ENCODE data around the gene FMN1. TPM values are rescaled to one million over a fixed set of nuclear protein-coding genes. Genes with fewer than 3 reads are reported as not detected.

FMN1 gene
- total RNA-seq, 2 donors from 2014 or later, result 0.60 to 1.1 TPM

GRCh38 chr15:32723171-32723948 lies 471.2 kb downstream of the FMN1 start:
- Histone ChIP-seq H3K4me1 (ENCODE audit: control insufficient read depth, insufficient read depth, low read length) (peaks cover 3% of the 10 kb centered on the region), H3K9me3 (ENCODE audit: control insufficient read depth, low read length) (no peaks in the 10 kb centered on the region), H3K9ac (ENCODE audit: extremely low read depth, low read length, poor library complexity, severe bottlenecking) (no peak overlapping the region), H3K36me3 (ENCODE audit: control insufficient read depth, insufficient read depth, low read length) (no peaks in the 10 kb centered on the region), H3K27me3 (ENCODE audit: control insufficient read depth, insufficient read depth, low read length, poor library complexity, severe bottlenecking) (peaks cover 32% of the 10 kb centered on the region), H3K27ac (ENCODE audit: low read depth, low read length) (no peak overlapping the region), H3K4me3 (ENCODE audit: low read length) (no peak overlapping the region)
- H3K27ac Mint-ChIP-seq, result no peak overlapping the region
- peaks cover 35% of the 10 kb centered on the region for H3K4me1 Mint-ChIP-seq
- no peak for DNase-seq
- WGBS, 2 experiments (ENCODE audit: insufficient coverage in 1 of 2, insufficient read length in 1 of 2), result 96% methylated on average over 2 of the region's 2 CpGs; no CpG with 5 or more reads in 1 of the 2 experiments
- peaks cover 56% of the 10 kb centered on the region for H3K27me3 Mint-ChIP-seq (ENCODE audit: insufficient read depth)
- TF ChIP-seq CTCF (conservative IDR thresholded peaks at IDR 0.05), result no peak
- peaks cover 9% of the 10 kb centered on the region for H3K9me3 Mint-ChIP-seq
- H3K4me3 Mint-ChIP-seq, result no peak overlapping the region
- no peaks in the 10 kb centered on the region for H3K36me3 Mint-ChIP-seq (ENCODE audit: low read depth)

- no peak overlapping the region for H3K4me3 Mint-ChIP-seq
- peaks cover 66% of the 10 kb centered on the region for H3K27me3 Mint-ChIP-seq (ENCODE audit: insufficient read depth)
- Histone ChIP-seq H3K4me3 (ENCODE audit: low read length) (no peak overlapping the region), H3K4me1 (ENCODE audit: control insufficient read depth, insufficient read depth, low read length) (peaks cover 3% of the 10 kb centered on the region), H3K9me3 (ENCODE audit: control insufficient read depth, low read length) (no peaks in the 10 kb centered on the region), H3K9ac (ENCODE audit: extremely low read depth, low read length, poor library complexity, severe bottlenecking) (no peak overlapping the region), H3K36me3 (ENCODE audit: control insufficient read depth, insufficient read depth, low read length) (no peaks in the 10 kb centered on the region), H3K27me3 (ENCODE audit: control insufficient read depth, insufficient read depth, low read length, poor library complexity, severe bottlenecking) (peaks cover 44% of the 10 kb centered on the region), H3K27ac (ENCODE audit: low read depth, low read length) (no peak overlapping the region)
- no peak for DNase-seq
- H3K9me3 Mint-ChIP-seq, result peaks cover 5% of the 10 kb centered on the region
- H3K36me3 Mint-ChIP-seq (ENCODE audit: low read depth), result no peaks in the 10 kb centered on the region
- no peak for TF ChIP-seq CTCF (conservative IDR thresholded peaks at IDR 0.05)
- no peak overlapping the region for H3K27ac Mint-ChIP-seq
- H3K4me1 Mint-ChIP-seq, result peaks cover 37% of the 10 kb centered on the region
Measured at GRCh38 chr15:32722136-32722535, 472.4 kb downstream of the FMN1 start.

GRCh38 chr15:32721596-32721995 lies 472.9 kb downstream of the FMN1 start:
- Mint-ChIP-seq H3K27ac (no peak overlapping the region), H3K36me3 (ENCODE audit: low read depth) (no peaks in the 10 kb centered on the region), H3K4me1 (peaks cover 41% of the 10 kb centered on the region), H3K9me3 (peaks cover 5% of the 10 kb centered on the region), H3K4me3 (no peak overlapping the region), H3K27me3 (ENCODE audit: insufficient read depth) (peaks cover 70% of the 10 kb centered on the region)
- H3K4me1 ChIP-seq (ENCODE audit: control insufficient read depth, insufficient read depth, low read length), result peaks cover 3% of the 10 kb centered on the region
- no peak for TF ChIP-seq CTCF (conservative IDR thresholded peaks at IDR 0.05)
- H3K4me3 ChIP-seq (ENCODE audit: low read length), result no peak overlapping the region
- no peak overlapping the region for H3K9ac ChIP-seq (ENCODE audit: extremely low read depth, low read length, poor library complexity, severe bottlenecking)
- no peaks in the 10 kb centered on the region for H3K9me3 ChIP-seq (ENCODE audit: control insufficient read depth, low read length)
- H3K36me3 ChIP-seq (ENCODE audit: control insufficient read depth, insufficient read depth, low read length), result no peaks in the 10 kb centered on the region
- H3K27me3 ChIP-seq (ENCODE audit: control insufficient read depth, insufficient read depth, low read length, poor library complexity, severe bottlenecking), result peaks cover 49% of the 10 kb centered on the region
- 93 to 94% methylated on average over 5 to 6 of the region's 6 CpGs for WGBS, 2 experiments (ENCODE audit: insufficient coverage in 1 of 2, insufficient read length in 1 of 2)
- DNase-seq, result no peak
- H3K27ac ChIP-seq (ENCODE audit: low read depth, low read length), result no peak overlapping the region

All from endodermal cell (in vitro differentiated cells).